Right lobe of liver (tissue), 4 donors: ENCODE results near the gene ASF1B.

Source experiments
- POLR2A ChIP-seq: fragments of 450-650 bp; IDR thresholded peaks from one replicate; pipeline ENCODE4 v1.6.1; 2017; ENCODE audit warnings: antibody characterized with exemption, mild to moderate bottlenecking
- TF ChIP-seq, protein P1 (sequence below), 4 donors: fragments of 200-600 bp in 3 of 4; fragments of 450-650 bp in 1 of 4; IDR thresholded peaks; one replicate each; pipeline versions ENCODE4 v1.5.1 to v1.8.0; 2016 to 2022; ENCODE audit warnings: antibody characterized with exemption in 4 of 4, mild to moderate bottlenecking in 2 of 4
- donor health status: DM: no; HTN: no; CAD: no.
- donor health status: DM: no; HTN: no; CAD: no.
- donor health status: DM: no; HTN: yes; CAD: no.

GRCh38 chr19:14127176-14127575 is 9.2 kb downstream of the ASF1B start:
- TF ChIP-seq, protein P1, sequence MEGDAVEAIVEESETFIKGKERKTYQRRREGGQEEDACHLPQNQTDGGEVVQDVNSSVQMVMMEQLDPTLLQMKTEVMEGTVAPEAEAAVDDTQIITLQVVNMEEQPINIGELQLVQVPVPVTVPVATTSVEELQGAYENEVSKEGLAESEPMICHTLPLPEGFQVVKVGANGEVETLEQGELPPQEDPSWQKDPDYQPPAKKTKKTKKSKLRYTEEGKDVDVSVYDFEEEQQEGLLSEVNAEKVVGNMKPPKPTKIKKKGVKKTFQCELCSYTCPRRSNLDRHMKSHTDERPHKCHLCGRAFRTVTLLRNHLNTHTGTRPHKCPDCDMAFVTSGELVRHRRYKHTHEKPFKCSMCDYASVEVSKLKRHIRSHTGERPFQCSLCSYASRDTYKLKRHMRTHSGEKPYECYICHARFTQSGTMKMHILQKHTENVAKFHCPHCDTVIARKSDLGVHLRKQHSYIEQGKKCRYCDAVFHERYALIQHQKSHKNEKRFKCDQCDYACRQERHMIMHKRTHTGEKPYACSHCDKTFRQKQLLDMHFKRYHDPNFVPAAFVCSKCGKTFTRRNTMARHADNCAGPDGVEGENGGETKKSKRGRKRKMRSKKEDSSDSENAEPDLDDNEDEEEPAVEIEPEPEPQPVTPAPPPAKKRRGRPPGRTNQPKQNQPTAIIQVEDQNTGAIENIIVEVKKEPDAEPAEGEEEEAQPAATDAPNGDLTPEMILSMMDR (IDR thresholded peaks at IDR 0.05): no peak
- no peak for TF ChIP-seq POLR2A
